GM19463 (cell line): ENCODE results near the gene MNX1.

Experiments
- ATAC-seq: cut with Tn5 transposase; IDR thresholded peaks from one replicate; pipeline ENCODE4 v1.9.1; 2021; ENCODE audit warnings: mild to moderate bottlenecking, moderate library complexity; ENCODE audit not compliant: unreplicated experiment

MNX1 gene

DNA sequence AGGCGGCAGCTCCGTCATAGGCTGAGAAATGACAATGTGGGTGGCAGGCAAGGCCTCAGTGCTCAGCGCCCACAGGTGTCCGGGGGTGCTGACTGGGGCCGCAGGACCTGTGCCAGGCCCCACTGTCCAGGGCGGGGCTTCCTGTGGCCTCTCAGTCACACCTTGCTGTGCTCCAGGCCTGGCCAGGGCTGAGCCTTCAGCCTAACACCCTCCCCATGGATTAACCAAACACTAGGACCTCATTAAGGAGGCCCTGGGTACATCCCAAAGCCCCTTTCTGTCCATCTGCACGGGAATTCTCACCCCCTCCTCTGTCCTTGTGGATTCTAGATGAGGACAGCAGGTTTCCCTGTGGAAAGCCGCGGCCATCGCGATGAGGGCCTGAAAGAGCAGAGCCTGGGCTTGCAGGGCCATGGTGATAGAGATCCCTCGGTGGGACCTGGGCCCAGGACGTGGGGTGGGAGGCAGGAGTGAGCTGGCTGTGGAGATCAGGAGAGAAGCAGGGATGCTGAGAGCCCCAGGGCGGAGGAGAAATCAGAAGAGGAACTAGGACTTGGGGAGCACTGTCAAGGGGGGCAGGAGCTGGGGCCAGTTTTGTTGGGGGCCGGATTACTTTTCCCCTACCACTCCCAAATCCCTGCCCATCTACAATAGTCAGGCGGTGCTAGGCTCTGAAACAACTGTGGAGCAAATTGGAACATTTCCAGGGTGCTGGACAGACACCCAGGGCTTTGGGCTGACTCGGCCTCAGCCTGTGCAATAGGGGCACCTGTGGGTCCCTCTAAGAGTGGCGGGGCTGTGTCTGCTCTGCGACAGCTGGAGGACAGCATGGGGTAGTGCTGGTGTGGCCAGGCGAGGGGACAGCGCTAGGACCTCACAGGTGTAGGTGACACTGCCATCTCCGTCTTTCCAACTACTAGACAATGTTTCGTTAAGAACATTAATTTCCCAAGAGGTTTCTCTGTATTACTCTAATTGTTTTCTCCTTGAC, 23.3 kb upstream of the MNX1 start:
- ATAC-seq: no peak

GRCh38 chr7:157032644-157033482, 22.4 kb upstream of the MNX1 start:
- no peak for ATAC-seq

DNA sequence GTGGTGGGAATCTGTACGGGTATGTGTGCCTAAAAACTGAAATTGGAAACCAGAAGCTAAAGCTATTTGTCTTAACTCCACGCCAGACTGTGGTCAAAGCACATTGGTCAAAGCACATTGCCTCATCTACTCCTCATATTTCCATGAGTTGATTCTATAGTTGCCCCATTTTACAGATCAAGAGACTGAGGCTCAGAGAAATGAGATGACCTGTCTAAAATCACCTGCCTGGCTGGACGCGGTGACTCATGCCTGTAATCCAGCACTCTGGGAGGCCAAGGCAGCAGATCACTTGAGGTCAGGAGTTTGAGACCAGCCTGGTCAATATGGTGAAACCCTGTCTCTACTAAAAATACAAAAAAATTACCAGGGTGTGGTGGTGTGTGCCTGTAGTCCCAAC, 21.7 kb upstream of the MNX1 start:
- ATAC-seq: no peak

DNA sequence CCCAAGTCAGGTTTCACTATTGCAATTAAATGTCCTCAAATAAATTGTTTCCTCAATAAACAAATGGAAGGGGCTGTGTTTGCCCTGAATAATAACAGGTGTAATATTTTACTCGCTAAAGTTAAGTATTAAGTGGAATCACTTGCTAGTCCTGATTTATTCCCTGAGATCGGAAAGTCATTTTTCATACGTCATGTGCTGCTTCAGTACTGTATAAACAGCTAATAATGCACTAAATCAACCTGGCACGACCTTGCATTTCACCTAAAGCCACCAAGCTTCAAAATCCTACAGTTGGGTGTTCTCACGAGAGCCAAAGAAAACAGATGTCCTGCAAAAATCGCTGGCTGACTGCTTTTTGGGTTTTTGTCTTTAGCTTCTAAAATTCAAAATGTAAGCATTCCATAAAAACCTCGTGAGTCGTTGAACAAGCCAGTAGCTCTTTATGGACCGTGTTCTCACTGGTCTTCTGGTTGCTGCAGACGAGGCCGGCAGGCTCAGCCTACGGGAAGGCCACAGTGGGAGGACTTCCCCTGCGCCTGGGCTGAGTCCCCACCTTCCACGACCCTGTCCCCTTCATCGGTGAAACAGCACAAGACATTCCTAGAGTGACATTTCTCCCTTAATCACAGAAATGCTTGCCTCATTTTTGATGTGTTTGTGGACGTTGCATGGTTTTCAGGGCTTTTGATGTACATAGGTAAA, 17.9 kb upstream of the MNX1 start:
- no peak for ATAC-seq

GRCh38 chr7:157027568-157028198, 17.2 kb upstream of the MNX1 start:
- no peak for ATAC-seq

DNA sequence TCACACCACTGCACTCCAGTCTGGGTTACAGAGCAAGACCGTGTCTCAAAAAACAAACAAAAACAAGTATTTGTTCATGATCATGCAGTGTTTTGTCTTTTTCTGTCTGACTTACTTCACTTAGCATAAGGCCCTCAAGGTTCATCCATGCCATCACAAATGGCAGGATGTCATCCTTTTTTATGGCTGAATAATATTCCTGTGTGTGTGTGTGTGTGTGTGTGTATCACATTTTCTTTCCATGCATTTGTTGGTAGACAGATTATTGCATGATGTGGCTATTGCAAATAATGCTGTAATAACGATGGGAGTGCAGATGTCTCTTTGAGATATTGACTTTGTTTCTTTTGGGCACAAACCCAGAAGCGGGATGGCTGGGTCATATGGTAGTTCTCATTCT, 14.3 kb upstream of the MNX1 start:
- no peak for ATAC-seq

GRCh38 chr7:157023589-157023905, 13.1 kb upstream of the MNX1 start:
- ATAC-seq: no peak

- ATAC-seq: peak; percentile 26
Measured at GRCh38 chr7:157022681-157023588, 12.5 kb upstream of the MNX1 start.

GRCh38 chr7:157021871-157022680, 11.6 kb upstream of the MNX1 start:
- ATAC-seq: no peak

GRCh38 chr7:157021071-157021870, 10.8 kb upstream of the MNX1 start:
- ATAC-seq: no peak

DNA sequence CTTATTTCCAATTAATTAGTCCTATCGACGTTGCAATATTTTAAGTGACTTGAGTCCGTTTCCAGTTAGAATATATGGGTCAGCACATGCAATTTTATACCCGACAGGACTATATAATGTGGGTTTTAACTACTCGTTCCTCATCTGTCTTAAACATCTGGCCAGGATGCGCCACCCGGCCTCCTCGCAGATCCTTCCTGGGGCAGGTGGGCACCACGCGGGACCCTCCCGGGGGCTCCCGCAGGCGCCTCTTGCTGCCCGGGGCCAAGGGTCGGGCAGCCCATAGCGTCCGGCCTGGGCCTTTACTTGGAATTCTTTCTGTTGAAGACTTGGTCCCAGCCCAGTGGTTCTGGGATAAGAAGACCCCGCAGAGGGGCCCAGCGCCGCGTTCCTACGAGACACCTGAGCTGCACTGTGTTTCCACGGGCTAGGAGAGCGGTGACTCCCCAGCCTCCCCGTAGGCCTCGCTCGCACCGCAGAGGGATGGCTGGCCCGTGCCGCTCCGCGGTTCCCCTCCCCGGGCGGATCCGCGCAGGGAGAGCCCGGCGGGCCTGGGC, 10.1 kb upstream of the MNX1 start:
- ATAC-seq: no peak

DNA sequence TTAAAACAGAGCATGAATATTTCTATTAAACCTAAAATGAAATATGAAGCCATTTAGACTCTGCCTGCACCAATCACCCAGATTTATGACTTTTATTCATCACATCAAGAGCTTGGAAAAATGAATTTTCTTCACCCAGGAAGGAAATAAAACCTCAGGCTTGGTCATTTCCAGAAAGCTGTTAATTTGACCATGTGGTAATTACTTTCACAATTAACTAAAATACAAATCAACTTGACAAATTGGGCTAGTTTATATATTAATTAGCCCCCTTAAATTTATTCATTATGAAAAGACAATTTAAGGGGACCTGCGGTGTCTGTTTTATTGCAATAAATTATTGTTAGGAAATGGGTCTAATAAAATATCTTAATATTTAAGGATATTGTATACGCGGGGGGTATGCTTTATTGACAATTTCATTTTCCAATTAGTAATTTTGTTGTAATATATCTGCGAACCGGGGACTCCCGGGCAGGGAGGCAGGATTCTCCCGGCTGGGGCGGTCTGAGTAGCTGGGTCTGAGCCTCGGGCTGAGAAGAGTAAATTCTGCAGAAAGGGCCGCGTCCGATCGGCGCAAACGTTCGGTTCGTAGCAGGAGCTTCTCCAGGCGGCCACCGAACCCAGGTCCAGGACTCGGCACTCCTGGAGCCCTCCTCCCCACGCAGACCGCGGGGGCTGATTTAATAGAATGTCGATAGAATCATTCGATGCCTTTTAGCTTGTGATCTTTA, 9.4 kb upstream of the MNX1 start:
- no peak for ATAC-seq

DNA sequence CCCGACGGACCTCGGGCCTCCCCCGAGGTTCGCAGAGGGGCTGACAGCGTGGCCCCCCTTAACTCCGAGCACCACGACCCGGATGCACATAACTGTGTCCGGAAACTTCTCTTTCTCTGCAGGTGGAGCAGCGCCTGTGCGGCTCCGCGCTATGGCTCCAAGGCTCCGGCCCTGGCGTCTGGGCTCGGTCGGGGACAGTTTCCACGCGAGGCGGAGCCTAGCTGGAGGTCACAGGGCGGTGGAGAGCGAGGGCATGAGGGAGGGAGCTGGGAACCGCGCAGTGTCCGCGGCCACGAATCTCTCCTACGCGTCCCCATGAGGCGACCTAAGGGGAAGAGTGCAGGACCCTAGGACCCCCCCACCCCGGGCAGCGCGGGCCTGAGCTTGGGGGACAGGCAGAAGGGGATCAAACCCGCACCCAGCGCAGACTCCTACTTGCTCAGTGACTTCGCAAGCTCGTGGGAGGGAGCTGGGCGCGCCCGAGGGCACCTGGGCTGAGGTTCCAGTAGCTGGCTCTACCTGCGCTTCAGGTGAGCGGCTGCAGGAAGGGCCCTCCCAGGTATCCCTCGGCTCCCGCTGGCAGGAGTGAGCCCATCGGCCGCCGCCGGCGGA, 8.6 kb upstream of the MNX1 start:
- no peak for ATAC-seq

- ATAC-seq: no peak
Measured at GRCh38 chr7:157018328-157018996, 8.0 kb upstream of the MNX1 start.

DNA sequence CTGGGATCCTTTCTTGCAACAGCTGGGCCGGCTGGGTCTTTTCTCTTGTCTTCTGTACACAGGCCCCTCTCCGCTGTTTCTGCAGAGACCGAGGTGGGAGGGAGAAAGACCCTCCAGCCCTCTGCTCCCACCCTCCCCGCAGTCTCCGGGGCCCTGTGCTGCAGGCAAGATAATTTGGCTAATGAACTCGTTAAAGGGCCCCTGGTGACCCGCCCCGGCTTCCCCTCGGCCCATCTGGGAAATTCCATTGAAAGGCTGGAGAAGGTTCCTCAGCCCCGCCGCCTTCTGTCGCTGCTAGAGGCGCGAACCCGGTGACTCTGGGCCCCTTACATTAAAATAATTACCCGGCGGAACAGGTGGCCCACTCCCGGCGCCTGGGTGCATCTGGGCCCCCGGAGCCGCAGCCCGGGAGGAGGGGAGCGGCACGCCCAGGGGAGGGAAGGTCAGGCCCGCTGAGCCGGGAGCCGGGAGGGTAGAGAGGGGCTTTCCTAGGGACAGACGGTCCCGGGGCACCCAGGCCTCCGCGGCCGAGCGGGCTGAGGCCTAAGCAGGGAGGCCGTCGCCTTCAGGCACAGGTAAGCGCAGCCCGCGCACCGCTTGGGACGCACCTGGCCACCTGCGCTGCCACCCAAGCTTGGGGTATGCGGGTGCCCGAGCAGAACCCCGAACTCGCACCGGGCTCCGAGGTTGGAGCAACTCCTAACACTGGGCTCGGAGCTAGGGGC, 7.3 kb upstream of the MNX1 start:
- no peak for ATAC-seq

DNA sequence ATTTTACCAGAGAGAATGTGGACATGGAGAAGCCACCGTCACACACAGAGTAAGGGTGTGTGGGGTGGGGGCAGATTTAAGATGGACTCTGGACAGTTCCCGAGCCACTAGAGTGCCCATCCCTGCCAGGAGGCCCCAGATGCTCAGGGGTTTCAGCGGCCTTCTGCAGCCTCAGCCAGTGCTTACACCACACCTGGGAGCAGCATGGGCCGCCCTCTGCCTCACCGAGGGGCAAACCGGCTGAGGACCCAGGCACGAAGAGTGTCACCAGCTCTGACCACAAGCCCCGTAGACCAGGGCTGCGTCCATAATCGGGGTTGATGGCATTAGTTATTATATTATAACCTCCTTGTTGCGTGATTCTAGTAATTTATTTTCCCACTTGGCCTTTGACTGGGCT, 6.7 kb upstream of the MNX1 start:
- ATAC-seq: no peak
